ENCODE data around the gene RIMOC1.

RIMOC1 gene

GRCh38 chr5:41951224-41951623 lies 47.1 kb downstream of the RIMOC1 start:
- 79% methylated on average over 3 of the region's 3 CpGs for WGBS, 2 experiments
- H3K36me3 ChIP-seq (ENCODE audit: control insufficient read depth, insufficient read depth, low read length), result no peaks in the 10 kb centered on the region
- no peak overlapping the region for H3K4me3 ChIP-seq (ENCODE audit: insufficient read depth, low read depth, low read length)

More at GRCh38 chr5:41951224-41951623, 47.1 kb downstream of the RIMOC1 start:
- Histone ChIP-seq H3K4me1 (ENCODE audit: control insufficient read depth, insufficient read depth, low read length) (no peaks in the 10 kb centered on the region), H3K9me3 (ENCODE audit: control insufficient read depth, low read length) (no peaks in the 10 kb centered on the region), H3K27me3 (ENCODE audit: control insufficient read depth, insufficient read depth, low read length, poor library complexity, severe bottlenecking) (no peaks in the 10 kb centered on the region), H3K27ac (ENCODE audit: insufficient read depth, low read depth, low read length, poor library complexity, severe bottlenecking) (no peak overlapping the region)

Data from ectodermal cell (in vitro differentiated cells).